ENCODE results near the gene MT1X.

Gene MT1X

DNA sequence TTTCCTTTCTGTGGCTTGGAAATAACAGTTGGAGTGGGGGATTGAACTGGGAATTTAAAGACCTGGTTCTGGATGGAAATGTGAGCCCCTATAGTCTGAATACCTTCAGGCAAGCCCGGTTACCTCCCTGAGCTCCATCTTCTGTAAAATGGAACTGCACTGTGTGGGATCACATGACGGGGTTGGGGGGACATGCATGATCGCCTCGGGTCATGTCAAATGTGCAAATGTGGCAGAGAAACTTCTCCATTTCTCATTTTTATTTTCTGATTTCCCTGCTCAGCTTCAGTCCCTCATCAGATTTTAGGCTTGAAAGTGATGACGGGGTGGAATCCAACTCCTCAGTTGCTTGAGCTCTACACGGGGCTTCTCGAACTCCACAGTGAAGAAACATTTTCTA, 29.1 kb upstream of the MT1X start:
- H3K9ac ChIP-seq (ENCODE audit: low read length), result no peak overlapping the region
- no peak overlapping the region for H3K14ac ChIP-seq (ENCODE audit: low read length in 2 of 2)
- H3K18ac ChIP-seq (ENCODE audit: low read depth in 1 of 2, low read length in 2 of 2), result no peak overlapping the region
- no peak overlapping the region for H4K91ac ChIP-seq (ENCODE audit: low read length)
- H2BK15ac ChIP-seq (ENCODE audit: low read depth, poor library complexity, severe bottlenecking), result no peak overlapping the region
- peaks cover 43 to 49% of the 10 kb centered on the region in 2 experiments for H3K27me3 ChIP-seq (ENCODE audit: control insufficient read depth in 1 of 2, insufficient read depth in 1 of 2, low read length in 2 of 2)
- H3K4me3 ChIP-seq (ENCODE audit: insufficient read depth in 1 of 2, low read depth in 1 of 2, low read length in 2 of 2), result no peak overlapping the region
- no peaks in the 10 kb centered on the region for H3K36me3 ChIP-seq (ENCODE audit: control insufficient read depth in 1 of 2, insufficient read depth in 2 of 2, low read depth in 1 of 2, low read length in 2 of 2)
- H3K9me3 ChIP-seq (ENCODE audit: control insufficient read depth, low read length), result no peaks in the 10 kb centered on the region
- WGBS, result 87% methylated on average over 5 of the region's 7 CpGs
- no peak overlapping the region for H3K4ac ChIP-seq (ENCODE audit: low read depth in 1 of 2, low read length in 2 of 2)
- H2BK12ac ChIP-seq (ENCODE audit: low read length in 2 of 2), result no peak overlapping the region
- no peaks in the 10 kb centered on the region for H3K79me1 ChIP-seq (replicated peaks; ENCODE audit: low read length, poor library complexity, severe bottlenecking)
- H2BK120ac ChIP-seq (ENCODE audit: low read depth, low read length), result no peak overlapping the region
- peaks cover 17% of the 10 kb centered on the region for H3K4me1 ChIP-seq (ENCODE audit: control insufficient read depth, insufficient read depth, low read depth, low read length)
- H2AK5ac ChIP-seq (ENCODE audit: low read length, severe bottlenecking), result no peak overlapping the region
- no peak overlapping the region for H2BK5ac ChIP-seq (ENCODE audit: low read depth, low read length, poor library complexity, severe bottlenecking)
- no peak overlapping the region for H3K4me2 ChIP-seq (ENCODE audit: low read length, poor library complexity, severe bottlenecking)
- no peak overlapping the region for H3K27ac ChIP-seq (ENCODE audit: low read length, poor library complexity, severe bottlenecking)
- no peak overlapping the region for H4K8ac ChIP-seq (ENCODE audit: low read length)
- H3K23ac ChIP-seq (ENCODE audit: low read length in 2 of 2), result no peak overlapping the region
- DNase-seq, result no peak
- H2AFZ ChIP-seq (ENCODE audit: low read depth, low read length), result no peak overlapping the region

GRCh38 chr16:56657555-56658326, 24.5 kb upstream of the MT1X start, which contains the start of gene MT1F:
MT1F (plus strand) TSS chr16:56657959; CDS start chr16:56658059, 100 bp downstream.
- peak; percentile 49 for DNase-seq
- peak within 1 kb of the TSS; percentile 63 for H3K4me2 ChIP-seq (ENCODE audit: low read length, poor library complexity, severe bottlenecking)
- H2BK15ac ChIP-seq (ENCODE audit: low read depth, poor library complexity, severe bottlenecking), result peak within 1 kb of the TSS; percentile 13
- H3K36me3 ChIP-seq (ENCODE audit: control insufficient read depth in 1 of 2, insufficient read depth in 2 of 2, low read depth in 1 of 2, low read length in 2 of 2), result no peaks in the 10 kb centered on the region
- H2AFZ ChIP-seq (ENCODE audit: low read depth, low read length), result no peak within 1 kb of the TSS
- H4K8ac ChIP-seq (ENCODE audit: low read length), result no peak within 1 kb of the TSS
- no peaks in the 10 kb centered on the region for H3K9me3 ChIP-seq (ENCODE audit: control insufficient read depth, low read length)
- no peak within 1 kb of the TSS for H2BK5ac ChIP-seq (ENCODE audit: low read depth, low read length, poor library complexity, severe bottlenecking)
- H3K23ac ChIP-seq (ENCODE audit: low read length in 2 of 2), result no peak within 1 kb of the TSS
- no peak within 1 kb of the TSS for H3K18ac ChIP-seq (ENCODE audit: low read depth in 1 of 2, low read length in 2 of 2)
- no peaks in the 10 kb centered on the region for H3K79me1 ChIP-seq (replicated peaks; ENCODE audit: low read length, poor library complexity, severe bottlenecking)
- 3% methylated on average over 44 of the region's 46 CpGs for WGBS
- H2BK120ac ChIP-seq (ENCODE audit: low read depth, low read length), result no peak within 1 kb of the TSS
- no peak within 1 kb of the TSS for H2AK5ac ChIP-seq (ENCODE audit: low read length, severe bottlenecking)
- no peak within 1 kb of the TSS for H3K4ac ChIP-seq (ENCODE audit: low read depth in 1 of 2, low read length in 2 of 2)
- H2BK12ac ChIP-seq (ENCODE audit: low read length in 2 of 2), result no peak within 1 kb of the TSS
- peaks cover 57 to 58% of the 10 kb centered on the region in 2 experiments for H3K27me3 ChIP-seq (ENCODE audit: control insufficient read depth in 1 of 2, insufficient read depth in 1 of 2, low read length in 2 of 2)
- no peak within 1 kb of the TSS for H3K14ac ChIP-seq (ENCODE audit: low read length in 2 of 2)
- no peak within 1 kb of the TSS for H3K27ac ChIP-seq (ENCODE audit: low read length, poor library complexity, severe bottlenecking)
- no peak within 1 kb of the TSS for H4K91ac ChIP-seq (ENCODE audit: low read length)
- H3K9ac ChIP-seq (ENCODE audit: low read length), result peak within 1 kb of the TSS; percentile 5
- peaks cover 18% of the 10 kb centered on the region for H3K4me1 ChIP-seq (ENCODE audit: control insufficient read depth, insufficient read depth, low read depth, low read length)
- peak within 1 kb of the TSS; percentile 34 to 73 for H3K4me3 ChIP-seq (ENCODE audit: insufficient read depth in 1 of 2, low read depth in 1 of 2, low read length in 2 of 2)

GRCh38 chr16:56658327-56658875, 23.9 kb upstream of the MT1X start:
- no peak overlapping the region for H2BK5ac ChIP-seq (ENCODE audit: low read depth, low read length, poor library complexity, severe bottlenecking)
- H3K4me1 ChIP-seq (ENCODE audit: control insufficient read depth, insufficient read depth, low read depth, low read length), result peaks cover 23% of the 10 kb centered on the region
- no peak overlapping the region for H2BK12ac ChIP-seq (ENCODE audit: low read length in 2 of 2)
- H3K4me2 ChIP-seq (ENCODE audit: low read length, poor library complexity, severe bottlenecking), result no peak overlapping the region
- no peak overlapping the region for H4K91ac ChIP-seq (ENCODE audit: low read length)
- H2AFZ ChIP-seq (ENCODE audit: low read depth, low read length), result no peak overlapping the region
- DNase-seq, result no peak
- H3K14ac ChIP-seq (ENCODE audit: low read length in 2 of 2), result no peak overlapping the region
- no peak overlapping the region for H3K18ac ChIP-seq (ENCODE audit: low read depth in 1 of 2, low read length in 2 of 2)
- no peaks in the 10 kb centered on the region for H3K79me1 ChIP-seq (replicated peaks; ENCODE audit: low read length, poor library complexity, severe bottlenecking)
- H3K9me3 ChIP-seq (ENCODE audit: control insufficient read depth, low read length), result no peaks in the 10 kb centered on the region
- no peak overlapping the region for H3K4ac ChIP-seq (ENCODE audit: low read depth in 1 of 2, low read length in 2 of 2)
- H3K36me3 ChIP-seq (ENCODE audit: control insufficient read depth in 1 of 2, insufficient read depth in 2 of 2, low read depth in 1 of 2, low read length in 2 of 2), result no peaks in the 10 kb centered on the region
- H2BK120ac ChIP-seq (ENCODE audit: low read depth, low read length), result no peak overlapping the region
- peaks cover 58 to 64% of the 10 kb centered on the region in 2 experiments for H3K27me3 ChIP-seq (ENCODE audit: control insufficient read depth in 1 of 2, insufficient read depth in 1 of 2, low read length in 2 of 2)
- no peak overlapping the region for H3K23ac ChIP-seq (ENCODE audit: low read length in 2 of 2)
- peak overlapping the region; percentile 13 for H2BK15ac ChIP-seq (ENCODE audit: low read depth, poor library complexity, severe bottlenecking)
- no peak overlapping the region for H2AK5ac ChIP-seq (ENCODE audit: low read length, severe bottlenecking)
- H3K9ac ChIP-seq (ENCODE audit: low read length), result peak overlapping the region; percentile 5
- H3K4me3 ChIP-seq (ENCODE audit: insufficient read depth in 1 of 2, low read depth in 1 of 2, low read length in 2 of 2), result peak overlapping the region in 1 of 2 experiments; percentile 73
- WGBS, result 12% methylated on average over 10 of the region's 10 CpGs
- no peak overlapping the region for H3K27ac ChIP-seq (ENCODE audit: low read length, poor library complexity, severe bottlenecking)
- H4K8ac ChIP-seq (ENCODE audit: low read length), result no peak overlapping the region

Data from mesenchymal stem cell (in vitro differentiated cells and primary cell).